Ascending aorta (tissue), 2 donors: ENCODE data around the gene BRD7. TPM values are rescaled to one million over a fixed set of nuclear protein-coding genes. Genes with fewer than 3 reads are reported as not detected.
A peak's percentile ranks its signal among the peaks of the same experiment; 100 is the strongest.

Experiments
- DNase-seq, 2 donors: peaks; one replicate each; pipeline ENCODE4 v3.0.0-alpha.2; 2019; ENCODE audit warnings: low spot score in 2 of 2
- H3K27ac ChIP-seq, 2 donors: fragments of 200-600 bp; sonication (generic); one replicate each; pipeline ENCODE4 v1.5.1; 2016 to 2017; ENCODE audit warnings: mild to moderate bottlenecking in 1 of 2
- H3K27me3 ChIP-seq: fragments of 200-600 bp; sonication (generic); one replicate; pipeline ENCODE4 v1.5.1; 2017
- H3K36me3 ChIP-seq, 2 donors: fragments of 200-600 bp; sonication (generic); one replicate each; pipeline ENCODE4 v1.5.1; 2016
- H3K4me1 ChIP-seq, 2 donors: fragments of 200-600 bp; sonication (generic); one replicate each; pipeline ENCODE4 v1.5.1; 2016 to 2017; ENCODE audit warnings: mild to moderate bottlenecking in 1 of 2
- H3K4me3 ChIP-seq, 2 donors: fragments of 200-600 bp; sonication (generic); one replicate each; pipeline ENCODE4 v1.5.1; 2016 to 2017; ENCODE audit warnings: mild to moderate bottlenecking in 1 of 2
- H3K9me3 ChIP-seq, 2 donors: fragments of 200-600 bp; sonication (generic); one replicate each; pipeline ENCODE4 v1.5.1; 2016
- CTCF ChIP-seq, 3 experiments: fragments of 200-600 bp in 2 of 3; fragments of 450-650 bp in 1 of 3; sonication (generic) in 2 of 3; IDR thresholded peaks; one replicate each; pipeline ENCODE4 v1.5.1; 2016 to 2019; ENCODE audit warnings: antibody characterized with exemption in 3 of 3, mild to moderate bottlenecking in 1 of 3, moderate library complexity in 1 of 3
- intact Hi-C: fragments of 100-400 bp; cut with DNase I; formaldehyde crosslinking; loops from one replicate; pipeline ENCODE4 v1.15.1; 2023
- total RNA-seq: library from RNA; depleted of rRNA; stranded (reverse); fragments of >200 nt; gene quantifications from one replicate; pipeline ENCODE4 v1.1.0, GENCODE V29; 2016

The BRD7 gene
- total RNA-seq, 1 donor from 2014 or later, result 17.7 TPM

DNA sequence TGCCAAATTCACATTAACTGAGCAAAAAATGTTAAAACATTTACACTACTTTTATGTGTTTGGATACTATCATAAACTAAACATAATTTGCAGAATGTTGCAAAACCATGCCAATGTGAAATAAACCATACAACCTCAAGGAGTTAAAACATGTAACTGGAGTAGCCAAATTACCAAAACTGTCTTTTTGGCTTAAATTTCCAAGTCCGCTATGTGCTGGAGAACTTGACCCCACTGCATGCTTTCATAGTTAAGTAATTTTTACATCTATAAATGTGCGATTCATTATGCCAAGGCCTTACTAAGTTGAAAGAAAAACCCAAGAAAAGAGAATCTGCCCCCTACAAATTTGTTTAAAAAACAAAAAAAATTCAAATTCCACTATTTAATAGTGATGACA, 28.2 kb downstream of the BRD7 start:
- DNase-seq, result no peak
- H3K27me3 ChIP-seq, result no peaks in the 10 kb centered on the region
- H3K4me1 ChIP-seq, result peaks cover 5 to 48% of the 10 kb centered on the region in 2 donors
- peak overlapping the region; percentile 80 to 82 for H3K27ac ChIP-seq
- no peak overlapping the region for H3K4me3 ChIP-seq
- no peak for TF ChIP-seq CTCF (IDR thresholded peaks at IDR 0.05)
- H3K9me3 ChIP-seq, result no peaks in the 10 kb centered on the region
- peaks cover 7 to 19% of the 10 kb centered on the region in 2 donors for H3K36me3 ChIP-seq
- intact Hi-C loops, result no loop called here

- no peaks in the 10 kb centered on the region for H3K27me3 ChIP-seq
- no peak overlapping the region for H3K4me3 ChIP-seq
- H3K4me1 ChIP-seq, result peaks cover 5 to 59% of the 10 kb centered on the region in 2 donors
- H3K9me3 ChIP-seq, result no peaks in the 10 kb centered on the region
- no peak for TF ChIP-seq CTCF (IDR thresholded peaks at IDR 0.05)
- no peak for DNase-seq
- peaks cover 2 to 22% of the 10 kb centered on the region in 2 donors for H3K36me3 ChIP-seq
- intact Hi-C loops, result loop anchor here (10.0 kb wide), 1 partner anchor 274 kb away; the partner anchor contains the start of gene HEATR3
- H3K27ac ChIP-seq, result peak overlapping the region; percentile 15 to 55
Measured at GRCh38 chr16:50338371-50339231, 30.2 kb downstream of the BRD7 start.

GRCh38 chr16:50336884-50337283, 31.9 kb downstream of the BRD7 start:
- intact Hi-C loops, result loop anchor here (10.0 kb wide), 1 partner anchor 272 kb away; the partner anchor contains the start of gene HEATR3
- Histone ChIP-seq H3K27ac (peak overlapping the region; percentile 32 to 55), H3K4me1 (peaks cover 5 to 55% of the 10 kb centered on the region in 2 donors), H3K36me3 (peaks cover 3 to 24% of the 10 kb centered on the region in 2 donors), H3K27me3 (no peaks in the 10 kb centered on the region), H3K4me3 (no peak overlapping the region), H3K9me3 (no peaks in the 10 kb centered on the region)
- no peak for DNase-seq
- no peak for TF ChIP-seq CTCF (IDR thresholded peaks at IDR 0.05)

- Histone ChIP-seq H3K27ac (peak overlapping the region; percentile 43 to 55), H3K36me3 (peaks cover 3 to 24% of the 10 kb centered on the region in 2 donors), H3K4me1 (peaks cover 0 to 43% of the 10 kb centered on the region in 2 donors), H3K27me3 (no peaks in the 10 kb centered on the region), H3K9me3 (no peaks in the 10 kb centered on the region), H3K4me3 (no peak overlapping the region)
- intact Hi-C loops, result loop anchor here (10.0 kb wide), 1 partner anchor 271 kb away; the partner anchor contains the start of gene HEATR3
- DNase-seq, result no peak
- no peak for TF ChIP-seq CTCF (IDR thresholded peaks at IDR 0.05)
Measured at GRCh38 chr16:50335196-50335958, 33.4 kb downstream of the BRD7 start.

DNA sequence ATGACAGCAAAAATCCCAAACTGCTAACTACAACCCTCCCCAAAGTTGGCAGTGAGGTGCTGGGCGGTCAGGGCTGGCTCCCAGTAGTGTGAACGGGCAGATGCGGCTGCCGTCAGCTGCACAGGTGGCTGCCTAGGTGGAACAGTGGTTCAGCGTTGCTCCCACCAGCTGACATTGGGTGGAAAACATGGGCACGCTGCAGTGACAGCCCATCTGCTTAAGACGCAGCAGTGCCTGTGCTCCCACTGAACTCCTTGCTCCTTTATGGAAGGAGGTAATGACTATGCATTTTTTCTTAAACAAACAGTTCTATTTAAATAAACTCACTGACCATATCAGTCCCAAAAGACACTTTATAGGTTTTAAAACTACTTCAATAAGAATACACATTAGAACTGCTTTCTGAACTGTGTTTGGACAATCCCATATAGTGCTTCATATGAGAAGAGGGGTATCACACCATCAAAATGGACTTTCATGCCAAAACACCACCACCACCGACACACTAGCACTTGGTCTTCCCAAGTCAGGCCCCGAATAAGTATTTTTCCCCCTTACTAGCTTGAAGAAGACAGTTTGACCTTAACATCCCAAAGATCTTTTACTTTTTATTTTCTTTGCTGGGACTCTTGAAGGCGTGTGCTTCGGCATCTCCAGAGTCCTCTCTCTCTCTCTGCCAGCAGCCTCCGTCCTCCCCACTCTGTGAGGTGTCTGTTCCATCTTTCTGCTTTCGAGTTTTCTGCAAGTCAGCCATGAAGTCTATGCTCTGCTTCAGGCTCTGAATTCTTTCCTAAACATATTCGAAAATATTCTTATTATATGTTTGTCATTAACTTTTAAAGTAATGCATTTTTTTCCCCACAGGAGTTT, 34.4 kb downstream of the BRD7 start:
- no peak for DNase-seq
- no peak for TF ChIP-seq CTCF (IDR thresholded peaks at IDR 0.05)
- intact Hi-C loops, result loop anchor here (10.0 kb wide), 1 partner anchor 270 kb away; the partner anchor contains the start of gene HEATR3
- Histone ChIP-seq H3K9me3 (no peaks in the 10 kb centered on the region), H3K36me3 (peaks cover 3 to 24% of the 10 kb centered on the region in 2 donors), H3K27ac (peak overlapping the region; percentile 43 to 55), H3K4me1 (peaks cover 0 to 45% of the 10 kb centered on the region in 2 donors), H3K27me3 (no peaks in the 10 kb centered on the region), H3K4me3 (no peak overlapping the region)
